HG02798 (cell line): ENCODE data around the gene MKNK1.

ENCODE experiments used
- ATAC-seq: cut with Tn5 transposase; IDR thresholded peaks from one replicate; pipeline ENCODE4 v1.9.1; 2021; ENCODE audit warnings: mild to moderate bottlenecking; ENCODE audit not compliant: unreplicated experiment, poor library complexity

MKNK1 gene

DNA sequence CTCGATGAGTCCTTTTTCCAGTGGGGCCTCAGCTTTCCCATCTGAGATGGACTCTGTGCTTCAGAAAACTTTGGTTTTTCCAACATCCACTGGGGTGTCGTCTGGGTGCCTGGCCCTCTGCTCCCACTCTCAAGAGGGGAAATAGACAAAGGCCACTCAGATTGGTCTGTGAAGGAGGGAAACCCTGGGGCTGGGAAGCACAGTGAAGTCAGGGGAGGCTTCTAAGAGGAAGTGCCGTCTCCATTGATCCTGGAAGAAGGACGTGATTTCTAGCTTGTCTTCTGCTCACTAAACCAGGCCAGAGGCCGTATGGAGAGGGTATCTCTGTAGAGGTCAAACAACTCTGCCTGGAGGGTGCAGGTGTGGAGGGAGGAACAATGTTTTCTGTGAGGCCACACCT, 57.9 kb downstream of the MKNK1 start:
- ATAC-seq, result no peak

- ATAC-seq, result no peak
Measured at GRCh38 chr1:46545784-46546183, 58.3 kb downstream of the MKNK1 start.

DNA sequence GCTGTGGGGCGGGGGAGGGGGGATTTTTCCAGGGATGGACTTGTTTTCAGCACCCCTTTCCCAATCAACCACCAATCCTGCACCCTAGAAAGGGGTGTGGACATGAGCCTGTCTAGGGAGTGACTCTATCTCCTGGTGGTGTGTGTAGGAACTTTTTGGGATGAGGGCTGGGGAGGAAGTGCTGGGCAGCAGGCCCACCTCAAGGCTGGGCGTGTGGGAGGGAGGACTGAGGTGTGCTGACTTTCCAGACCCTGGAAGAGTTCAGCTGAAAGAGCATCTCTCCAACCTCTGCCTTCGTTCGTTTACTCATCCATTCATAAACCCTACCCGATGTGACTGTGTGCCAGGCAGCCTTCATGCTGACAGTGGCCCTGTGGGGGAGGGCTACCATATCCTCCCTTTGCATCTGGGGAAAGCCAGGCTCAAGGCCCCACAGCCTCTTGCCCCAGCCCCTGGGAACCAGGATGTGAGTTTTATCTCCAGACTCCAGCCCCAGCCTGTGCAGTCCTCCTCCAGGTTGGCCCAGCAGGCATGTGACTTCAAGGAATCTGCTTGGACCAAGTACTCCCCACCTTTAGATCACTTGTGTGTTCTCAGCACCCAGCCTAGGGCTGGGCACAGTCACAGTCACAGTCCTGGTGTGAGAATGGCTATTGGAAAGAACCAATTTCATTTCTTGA, 59.4 kb downstream of the MKNK1 start:
- no peak for ATAC-seq

DNA sequence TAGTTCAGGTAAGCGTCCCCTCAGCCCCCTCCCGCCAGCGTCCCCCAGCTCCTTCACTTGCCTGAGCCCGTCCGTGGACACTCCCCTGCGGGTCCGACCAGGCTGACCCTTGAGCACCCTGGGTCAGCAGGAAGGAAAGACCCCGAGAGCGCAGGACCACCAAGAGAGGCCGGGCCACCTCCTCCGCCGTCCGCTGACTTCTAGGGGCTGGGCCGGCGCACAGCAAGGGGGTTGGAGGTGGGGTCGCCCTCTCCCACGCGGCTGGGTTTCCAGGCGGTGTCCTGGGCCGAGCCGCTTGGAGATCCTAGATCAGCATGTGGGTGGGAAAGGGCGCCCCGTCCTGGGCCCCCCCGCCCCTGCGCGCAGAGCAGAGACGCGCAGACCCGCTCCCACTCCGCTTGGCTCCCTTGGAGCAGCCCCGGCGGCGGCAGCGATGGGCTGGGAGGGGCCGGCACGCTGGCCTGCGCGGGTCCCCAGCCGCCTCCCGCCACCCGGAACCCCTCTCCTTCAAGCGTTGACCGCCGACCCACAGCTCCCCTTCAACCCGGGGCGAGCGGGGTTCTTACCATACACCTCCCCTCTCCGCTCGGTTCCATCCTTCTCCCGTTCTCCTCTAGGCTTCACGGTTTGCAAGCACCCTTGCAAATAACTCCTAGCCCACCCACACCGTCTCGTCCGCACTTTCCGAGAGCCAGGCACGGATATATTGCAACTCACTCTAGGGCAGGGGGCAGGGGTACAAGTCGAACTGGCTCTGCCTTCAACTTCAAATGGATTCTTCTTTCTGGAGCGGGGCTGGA, 60.1 kb downstream of the MKNK1 start:
- ATAC-seq, result no peak

DNA sequence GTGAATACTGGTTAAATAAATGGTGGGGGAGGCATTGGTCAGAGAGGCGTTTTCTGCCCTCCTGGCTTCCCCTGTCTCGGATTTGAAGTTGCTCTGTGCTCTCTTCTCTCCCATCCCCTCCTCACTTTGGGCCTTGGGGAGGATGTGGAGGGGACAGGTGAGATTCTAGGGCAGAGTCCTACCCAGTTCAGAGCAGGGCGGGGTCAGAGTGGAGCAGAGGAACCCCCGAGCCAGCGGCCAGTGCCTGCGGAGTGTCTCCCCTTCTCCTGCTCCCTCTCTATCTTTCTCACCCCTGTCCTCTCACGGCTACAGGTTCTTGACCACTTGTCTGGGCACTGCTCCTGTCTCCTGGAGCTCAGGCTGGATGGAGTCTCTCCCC, 60.7 kb downstream of the MKNK1 start:
- ATAC-seq, result no peak

DNA sequence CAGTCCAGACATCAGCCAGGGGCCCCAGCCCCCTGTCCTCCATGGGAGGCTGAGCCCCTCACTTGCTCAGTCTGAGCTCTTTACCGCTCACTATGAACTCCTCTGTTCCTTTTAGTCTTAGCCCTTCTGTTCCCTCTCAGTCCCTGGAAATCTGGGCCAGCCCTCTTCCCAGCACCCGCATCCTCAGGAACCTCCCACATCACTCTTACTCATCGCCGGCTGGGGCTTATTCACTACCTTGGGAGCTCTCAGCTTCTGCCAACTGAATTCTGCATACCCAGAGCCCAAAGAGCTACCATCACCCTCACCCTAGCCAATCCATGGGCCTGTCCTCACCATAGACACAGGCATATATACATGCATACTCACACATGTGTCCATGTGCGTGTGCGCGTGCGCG, 64.1 kb downstream of the MKNK1 start:
- ATAC-seq, result no peak

DNA sequence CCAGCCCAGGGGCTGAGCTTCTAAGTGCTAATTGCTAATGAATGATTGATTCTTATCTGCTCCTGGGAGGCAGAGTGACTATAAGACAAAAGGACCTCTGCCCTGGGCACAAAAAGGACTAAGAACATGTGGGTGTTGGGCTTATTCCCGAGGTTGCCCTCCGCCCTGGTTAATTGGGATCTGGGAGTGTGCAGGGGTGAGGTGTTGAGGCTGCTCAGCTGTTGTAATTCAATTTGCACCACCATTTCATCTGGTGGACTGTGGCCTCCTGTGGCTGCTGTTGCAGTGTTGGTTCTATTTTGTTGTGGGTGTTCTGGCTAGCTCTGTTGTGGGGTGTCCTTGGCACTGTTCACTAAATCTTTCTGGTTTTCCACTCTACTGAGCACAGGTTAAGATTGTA, 65.9 kb downstream of the MKNK1 start:
- no peak for ATAC-seq

GRCh38 chr1:46537651-46538050, 66.4 kb downstream of the MKNK1 start:
- no peak for ATAC-seq

- no peak for ATAC-seq
Measured at GRCh38 chr1:46536527-46536926, 67.5 kb downstream of the MKNK1 start.

DNA sequence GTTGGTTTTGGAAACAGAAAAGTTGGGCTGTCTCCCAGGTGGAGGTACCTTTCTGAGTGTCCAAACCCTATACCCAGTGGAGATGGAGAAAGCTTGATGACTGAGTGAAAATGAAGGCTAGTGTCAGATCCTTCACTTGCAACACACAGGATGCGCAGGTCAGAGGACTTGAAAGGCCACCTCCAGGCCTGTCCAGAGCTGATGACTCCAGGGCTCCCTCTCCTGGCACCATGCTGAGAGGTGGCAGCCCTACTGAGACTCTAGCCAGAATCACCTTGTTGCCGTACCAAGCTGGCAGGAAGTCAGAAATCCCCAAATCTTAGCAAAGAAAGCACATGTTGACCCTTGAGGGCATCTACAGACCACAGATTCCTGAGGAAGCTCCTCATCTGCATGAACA, 69.0 kb downstream of the MKNK1 start:
- no peak for ATAC-seq

GRCh38 chr1:46533179-46533864, 70.7 kb downstream of the MKNK1 start:
- ATAC-seq, result peak; percentile 25

DNA sequence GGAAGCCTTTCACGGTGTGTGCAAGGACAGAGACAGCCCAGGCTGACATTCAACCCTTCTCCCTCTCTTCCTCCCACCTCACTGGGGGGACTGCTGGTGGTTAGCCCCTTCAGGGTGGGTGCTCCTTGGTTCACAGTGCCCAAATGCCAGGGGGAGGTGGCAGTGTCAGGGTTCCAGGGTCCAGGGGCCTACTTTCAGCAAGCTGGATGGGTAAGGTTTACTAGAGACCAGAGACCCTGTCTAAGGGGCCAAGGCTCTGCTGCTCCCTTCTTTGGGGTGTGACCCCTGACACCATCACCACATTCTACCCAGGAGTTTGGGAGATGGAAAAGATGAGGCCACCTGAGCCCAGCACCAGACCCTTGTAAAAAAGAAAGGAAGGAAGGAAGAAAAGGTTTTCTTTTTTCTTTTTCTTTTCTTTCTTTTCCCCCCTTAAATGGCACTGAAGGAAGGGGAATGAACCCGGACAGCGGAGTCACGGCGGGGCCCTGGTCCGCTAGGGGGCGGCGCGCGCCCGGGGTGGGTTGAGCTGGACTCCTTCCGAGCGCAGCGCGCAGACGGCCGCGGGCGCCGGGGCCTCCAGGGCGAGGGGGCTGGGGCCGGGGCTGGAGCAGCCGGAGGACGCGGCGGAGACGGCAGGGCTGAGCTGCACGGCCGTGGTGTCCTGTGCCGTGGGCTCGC, 71.4 kb downstream of the MKNK1 start:
- ATAC-seq, result peak; percentile 44

GRCh38 chr1:46532095-46532494, 72.0 kb downstream of the MKNK1 start:
- ATAC-seq, result no peak

DNA sequence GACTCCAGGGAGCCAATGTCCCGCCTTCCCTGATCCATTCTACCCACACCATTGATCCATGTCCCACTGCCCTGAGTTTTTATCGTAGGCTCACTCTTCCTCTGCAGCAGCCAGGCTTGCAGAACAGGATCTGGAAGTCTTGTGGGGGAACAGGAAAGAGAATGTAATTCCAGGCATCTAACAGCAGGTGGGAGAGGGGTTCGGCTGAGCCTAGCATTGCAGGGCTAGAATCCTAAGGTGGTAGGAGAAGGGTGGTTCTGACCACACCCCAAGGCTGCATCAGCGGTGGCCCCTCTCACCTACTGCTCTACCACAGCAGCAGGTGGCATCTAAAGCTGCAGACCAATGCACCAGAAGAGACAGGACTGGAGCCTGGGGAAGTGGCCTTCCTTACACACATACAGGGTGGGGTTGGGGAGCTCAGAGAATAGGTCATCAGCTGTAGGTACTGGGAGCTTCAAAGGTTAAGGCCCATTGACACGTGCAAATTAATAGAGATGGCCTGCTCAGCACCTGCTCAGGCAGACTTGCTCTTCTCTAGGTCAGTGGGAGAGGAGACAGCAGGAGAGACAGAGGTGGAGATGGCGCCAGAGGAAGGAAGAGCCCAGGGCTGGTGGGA, 73.2 kb downstream of the MKNK1 start:
- no peak for ATAC-seq

DNA sequence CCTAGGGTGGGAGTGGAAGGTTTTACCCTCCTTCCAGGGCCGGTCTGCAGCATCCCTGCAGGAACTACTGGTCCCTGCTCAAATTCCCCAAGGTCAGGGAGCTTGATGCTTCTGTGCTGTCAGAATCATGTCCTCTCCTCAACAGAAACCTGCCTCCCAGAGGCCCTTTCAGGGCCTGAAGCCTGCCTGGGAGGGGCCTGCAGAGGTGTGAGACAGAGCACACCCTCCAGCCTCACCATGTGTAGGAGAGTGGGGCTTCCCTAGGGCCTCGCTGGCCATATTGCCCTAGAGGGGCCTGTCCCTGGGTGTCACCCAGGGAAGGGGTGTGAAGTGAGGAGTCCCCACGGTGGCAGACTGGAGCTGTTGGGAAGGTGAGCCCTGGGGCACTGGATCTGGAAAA, 73.8 kb downstream of the MKNK1 start:
- no peak for ATAC-seq

DNA sequence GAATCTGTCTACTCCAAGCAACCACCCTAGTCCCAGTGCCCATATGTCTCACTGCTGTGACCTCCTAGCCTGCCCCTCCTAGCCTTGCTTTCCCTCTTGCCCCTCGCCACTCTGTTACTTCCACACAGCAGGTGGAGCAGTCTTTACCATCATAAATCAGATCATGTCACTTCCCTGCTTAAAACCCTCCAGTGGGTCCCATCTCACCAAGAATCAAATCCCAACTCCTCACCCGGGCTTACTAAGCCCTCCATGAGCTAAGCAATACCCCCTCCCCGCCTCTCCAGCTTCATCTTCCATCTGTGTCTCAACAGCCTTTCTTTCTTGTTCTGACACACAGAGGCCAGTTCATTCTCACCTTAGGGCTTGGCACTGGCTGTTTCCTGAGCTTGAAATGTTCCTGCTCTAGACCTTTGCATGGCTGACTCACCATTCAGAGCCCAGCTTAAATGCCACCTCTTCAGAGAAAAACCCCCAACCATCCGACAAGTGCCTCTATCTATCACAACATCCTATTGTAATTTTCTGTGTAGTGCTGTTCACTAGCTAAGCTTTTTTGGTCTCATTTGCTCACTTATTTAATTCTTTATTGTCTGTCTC, 74.9 kb downstream of the MKNK1 start:
- ATAC-seq, result no peak

GRCh38 chr1:46528297-46528955, 75.6 kb downstream of the MKNK1 start:
- no peak for ATAC-seq

DNA sequence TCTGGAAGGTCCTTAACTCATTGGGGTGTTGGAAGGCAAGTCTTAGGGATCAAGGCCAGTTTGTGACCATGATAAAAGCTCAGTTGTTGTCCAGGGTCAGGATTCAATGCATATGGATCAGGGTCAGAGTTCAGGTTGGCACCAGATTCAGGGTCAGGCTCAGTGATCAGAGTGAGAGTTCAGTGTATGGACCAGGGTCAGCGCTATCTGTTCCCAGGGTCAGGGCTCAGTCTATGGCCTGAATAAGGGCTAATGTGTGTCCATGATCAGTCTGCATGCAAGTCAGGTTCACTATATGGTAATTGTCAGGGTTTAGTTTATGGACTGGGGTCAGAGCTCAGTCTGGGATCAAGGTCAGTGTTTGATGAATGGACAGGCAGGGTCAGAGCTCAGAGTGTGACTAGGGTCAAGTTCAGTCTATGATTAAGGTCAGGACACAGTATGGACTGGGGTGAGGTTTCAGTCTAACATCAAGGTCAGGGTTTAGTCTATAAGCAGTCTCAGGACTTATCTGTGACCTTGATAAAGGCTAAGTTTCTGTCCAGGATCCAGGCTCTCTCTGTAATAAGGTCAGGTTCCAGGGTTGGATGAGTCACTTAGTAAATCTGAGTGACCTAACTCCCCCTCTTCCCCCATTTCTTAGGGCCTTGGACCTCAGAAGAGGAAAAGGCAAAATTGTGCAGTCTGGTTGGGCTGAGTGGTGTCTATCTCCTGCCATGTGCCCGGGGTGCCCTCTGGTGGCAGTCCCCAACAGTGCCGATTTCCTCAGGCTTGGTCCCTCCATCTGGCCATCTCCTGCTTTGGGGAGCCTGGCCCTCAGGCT, 76.4 kb downstream of the MKNK1 start:
- peak; percentile 58 for ATAC-seq
